AG09319 (cell line): ENCODE data around the gene ZNF488.

Source experiments
- DNase-seq: peaks from one replicate; pipeline ENCODE4 v3.0.0-alpha.2; 2010; ENCODE audit warnings: low read depth; ENCODE audit errors: extremely low read depth
- CTCF ChIP-seq: IDR thresholded peaks from 2 replicates; pipeline ENCODE4 v1.5.1; 2011; ENCODE audit warnings: low read depth, mild to moderate bottlenecking, inconsistent platforms, low read length, moderate library complexity

Gene ZNF488, protein sequence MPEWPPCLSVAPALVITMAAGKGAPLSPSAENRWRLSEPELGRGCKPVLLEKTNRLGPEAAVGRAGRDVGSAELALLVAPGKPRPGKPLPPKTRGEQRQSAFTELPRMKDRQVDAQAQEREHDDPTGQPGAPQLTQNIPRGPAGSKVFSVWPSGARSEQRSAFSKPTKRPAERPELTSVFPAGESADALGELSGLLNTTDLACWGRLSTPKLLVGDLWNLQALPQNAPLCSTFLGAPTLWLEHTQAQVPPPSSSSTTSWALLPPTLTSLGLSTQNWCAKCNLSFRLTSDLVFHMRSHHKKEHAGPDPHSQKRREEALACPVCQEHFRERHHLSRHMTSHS

GRCh38 chr10:47384148-47384921 lies at the start of gene ZNF488:
ZNF488 (minus strand) TSS chr10:47384293; CDS start chr10:47368829, 15,464 bp downstream.
- no peak for TF ChIP-seq CTCF
- DNase-seq, result peak; percentile 39

DNA sequence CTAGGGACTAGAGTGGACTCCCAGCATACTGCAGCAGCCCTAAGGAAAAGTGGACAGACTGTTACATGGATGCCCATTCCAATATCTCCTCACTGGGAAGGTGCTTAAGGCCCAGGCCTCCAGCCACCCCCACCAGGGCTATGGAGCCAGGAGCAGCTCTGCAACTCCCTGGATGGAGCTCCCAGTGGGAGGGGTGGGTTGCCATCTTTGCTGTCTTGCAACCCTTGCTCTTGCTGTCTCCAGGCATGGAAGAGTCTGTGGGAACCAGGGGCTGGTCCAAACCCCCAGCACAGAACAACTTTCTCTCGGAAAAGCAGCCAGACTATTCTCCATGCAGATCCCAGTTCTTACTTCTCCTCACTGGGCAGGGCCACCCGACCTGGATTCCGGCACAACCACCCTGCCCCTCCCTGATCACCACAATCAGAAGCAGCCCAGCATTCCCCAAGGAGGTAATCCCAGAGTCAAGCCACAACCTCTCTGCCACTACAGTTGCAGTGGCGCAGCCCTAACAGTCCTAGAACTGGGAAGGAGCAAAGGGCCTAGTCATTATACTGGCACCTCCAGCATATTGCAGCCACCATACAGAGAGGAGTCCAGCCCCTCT lies 41.8 kb upstream of the ZNF488 start:
- no peak for TF ChIP-seq CTCF
- DNase-seq, result no peak

- TF ChIP-seq CTCF, result no peak
- no peak for DNase-seq
Measured at GRCh38 chr10:47424231-47424630, 40.1 kb upstream of the ZNF488 start.

DNA sequence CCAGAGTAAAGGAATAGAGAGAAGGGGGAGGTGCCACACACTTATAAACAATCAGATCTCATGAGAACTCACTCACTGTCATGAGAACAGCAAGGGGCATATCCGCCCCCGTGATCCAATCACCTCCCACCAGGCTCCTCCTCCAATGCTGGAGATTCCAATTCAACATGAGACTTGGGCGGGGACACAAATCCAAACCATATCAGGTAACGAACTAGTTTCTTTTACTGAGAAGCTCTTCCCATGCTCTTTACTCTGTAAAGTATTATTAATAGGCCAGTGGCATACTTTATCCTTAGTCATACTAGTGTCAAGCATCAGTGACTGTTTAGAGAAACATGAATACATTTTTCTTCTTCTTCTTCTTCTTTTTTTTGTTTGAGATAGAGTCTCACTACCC lies 39.4 kb upstream of the ZNF488 start:
- no peak for DNase-seq
- no peak for TF ChIP-seq CTCF

DNA sequence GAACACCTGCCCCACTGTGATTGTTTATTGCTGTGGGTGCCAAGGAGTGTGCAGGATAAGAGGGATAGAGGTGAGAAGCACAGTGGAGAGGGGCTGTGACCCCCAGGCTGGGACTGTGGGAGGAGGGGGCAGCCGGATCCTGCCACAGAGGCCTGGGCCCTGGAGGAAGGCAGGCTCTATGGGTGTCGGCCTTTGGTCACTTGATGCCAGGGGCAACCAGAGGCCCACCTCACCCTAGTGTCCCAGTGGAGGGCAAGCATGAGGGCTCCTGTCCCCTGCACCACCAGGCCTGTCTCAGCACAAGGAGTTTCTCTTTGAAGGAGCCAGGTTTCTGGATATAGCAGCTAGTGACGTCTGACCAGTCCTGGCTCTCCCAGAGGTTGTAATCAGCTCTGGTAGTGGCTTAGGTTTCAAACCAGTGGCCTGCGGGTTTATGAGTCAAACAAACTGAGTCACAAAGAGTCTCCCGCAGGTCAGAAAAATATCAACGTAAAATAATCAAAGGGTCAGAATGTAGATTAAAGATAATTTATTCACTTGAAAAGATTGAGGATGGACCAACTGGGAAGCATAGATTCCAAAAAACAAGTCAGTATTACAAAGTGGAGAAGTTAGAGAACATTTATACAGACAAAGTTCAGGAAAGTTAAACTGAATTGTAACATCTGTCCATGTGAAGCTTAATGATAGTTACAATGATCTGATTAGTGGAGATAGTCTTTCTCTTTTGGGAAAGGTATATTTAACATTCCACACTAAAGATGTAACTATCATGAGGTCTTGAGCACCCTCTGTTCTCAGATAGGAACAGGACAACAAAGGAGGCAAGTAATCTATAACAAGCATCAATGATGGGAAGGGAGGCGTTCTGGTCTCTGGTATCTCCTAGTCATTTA lies 37.2 kb upstream of the ZNF488 start:
- TF ChIP-seq CTCF, result no peak

DNA sequence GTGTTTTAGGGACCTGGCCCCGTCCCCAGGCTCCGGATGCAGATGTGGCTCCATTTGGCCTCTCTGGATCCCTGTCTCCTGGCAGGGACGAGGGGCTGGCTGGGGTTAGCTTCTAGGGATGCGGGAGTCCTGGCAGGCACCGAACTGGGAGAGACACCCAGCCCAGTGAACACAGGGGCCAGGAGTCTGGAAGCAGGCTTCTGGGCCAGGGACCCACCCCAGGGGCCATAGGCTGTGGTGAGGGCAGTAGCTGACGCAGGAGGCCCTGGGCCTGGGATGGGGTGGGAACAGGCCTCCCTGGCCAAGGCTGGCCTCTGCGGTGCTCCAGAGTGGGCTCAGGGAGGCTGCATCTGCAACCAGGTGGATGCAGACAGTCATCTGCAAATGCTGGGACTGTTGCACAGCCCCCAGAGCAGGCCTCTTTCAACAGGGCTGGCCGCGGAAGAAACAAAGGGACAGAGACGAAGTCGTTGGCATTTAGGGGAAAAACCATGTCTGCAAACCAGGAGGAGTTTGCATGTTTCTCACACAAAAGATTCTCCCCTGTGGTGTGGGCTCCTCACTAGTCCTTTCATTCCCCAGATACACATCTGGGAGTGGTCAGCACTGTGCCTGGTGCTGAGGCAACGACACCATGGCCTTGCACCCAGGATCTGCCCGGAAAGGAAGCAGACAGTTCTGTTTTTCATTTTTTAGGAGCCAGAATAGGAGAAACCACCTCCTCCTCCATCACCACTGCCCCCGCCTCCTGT lies 36.4 kb upstream of the ZNF488 start:
- DNase-seq, result no peak
- TF ChIP-seq CTCF, result no peak

More for the DNA sequence above, 37.2 kb upstream of the ZNF488 start:
- no peak for DNase-seq
